K562 (cell line): ENCODE measurements around the gene GOT2. TPM values are rescaled to one million over a fixed set of nuclear protein-coding genes. Genes with fewer than 3 reads are reported as not detected.

Experiments used
- CTBP1 ChIP-seq: fragments of 450-650 bp; IDR thresholded peaks from 2 replicates; pipeline ENCODE4 v1.6.1; 2016; ENCODE audit warnings: borderline replicate concordance
- ELF2 ChIP-seq: fragments of 250-450 bp; sonication (Bioruptor Pico); IDR thresholded peaks from 2 replicates; pipeline ENCODE4 v1.5.0; 2021; ENCODE audit warnings: mild to moderate bottlenecking
- FOXK2 ChIP-seq, 2 experiments: fragments of 450-650 bp; IDR thresholded peaks in 1 of 2; conservative IDR thresholded peaks in 1 of 2; 2 replicates each; pipeline ENCODE4 v1.6.1; 2016; ENCODE audit warnings: low read depth in 2 of 2, mild to moderate bottlenecking in 1 of 2
- RCOR1 ChIP-seq, 2 experiments: IDR thresholded peaks; 2 replicates each; pipeline ENCODE4 v1.6.1; 2012; ENCODE audit warnings: low read depth in 2 of 2, low read length in 2 of 2, borderline replicate concordance in 1 of 2, improper control_type of control experiment in 1 of 2
- REST ChIP-seq, 2 experiments: fragments of 450-650 bp; formaldehyde crosslinking in 1 of 2; IDR thresholded peaks; 2 replicates each; pipeline versions ENCODE4 v1.4.0 to v1.6.1; 2014 to 2020; ENCODE audit warnings: mild to moderate bottlenecking in 2 of 2, borderline replicate concordance in 1 of 2, low read depth in 1 of 2
- STAG1 ChIP-seq: sonication (generic); formaldehyde crosslinking; IDR thresholded peaks from 2 replicates; pipeline ENCODE4 v1.5.0; 2020; ENCODE audit warnings: missing genetic modification reagents, borderline replicate concordance
- TAL1 ChIP-seq: fragments of 450-650 bp; IDR thresholded peaks from 2 replicates; pipeline ENCODE4 v1.6.1; 2016; ENCODE audit warnings: mild to moderate bottlenecking
- ZNF644 ChIP-seq: fragments of 200-800 bp; sonication (Bioruptor generic); IDR thresholded peaks from 2 replicates; pipeline ENCODE4 v1.6.1; 2016; ENCODE audit warnings: low read depth, missing genetic modification characterization, missing compliant biosample characterization
- polyA plus RNA-seq, 8 experiments: library from polyadenylated mRNA; depleted of rRNA in 4 of 8; stranded (reverse) in 5 of 8; unstranded in 3 of 8; fragments of >200 nt; fragmentation: Nextera tagmentation in 2 of 8; fragmentation: Illumina TruSeq in 1 of 8; extraction: Ambion mirVana in 2 of 8; extraction: Trizol in 1 of 8; gene quantifications; 2 replicates each; pipeline versions ENCODE4 v1.2.1 to v1.2.3, GENCODE V29; 2011 to 2014; ENCODE audit warnings: inconsistent platforms in 1 of 8, missing spikeins in 1 of 8
- total RNA-seq, 7 experiments: library from RNA; depleted of rRNA in 6 of 7; stranded (reverse); fragments of >200 nt in 6 of 7; fragmentation: Illumina TruSeq in 2 of 7; extraction: Trizol in 2 of 7; gene quantifications; 2 replicates each; pipeline versions ENCODE4 v1.2.1 to v1.2.3, GENCODE V29; 2011 to 2021; ENCODE audit warnings: low replicate concordance in 1 of 7

GOT2 gene
- total and polyA plus RNA-seq, 9 of the 15 experiments (the other 6 are each of a cell fraction or from before 2014, with no cell fraction given), result 43.1 to 190 (median 80.2) TPM

GRCh38 chr16:58755989-58756649 is 22.0 kb upstream of the GOT2 start (continued):
- TF ChIP-seq REST (IDR thresholded peaks at IDR 0.05; ENCODE audit: borderline replicate concordance), result peak; percentile 64; the same call in 1 of the 2 replicates
- TF ChIP-seq REST (CRISPR knock-in tag; IDR thresholded peaks at IDR 0.05; ENCODE audit: low read depth), result no peak
- TF ChIP-seq FOXK2 (conservative IDR thresholded peaks at IDR 0.05 in 1 of 2, IDR thresholded peaks at IDR 0.05 in 1 of 2; ENCODE audit: low read depth in 2 of 2), result no peak
- TF ChIP-seq ZNF644 (tag), result no peak
- peak; percentile 70; the same call in 1 of the 2 replicates for TF ChIP-seq STAG1
- TF ChIP-seq TAL1, result no peak
- peak in 1 of 2 experiments; percentile 86; a peak in 2 of 4 replicates for TF ChIP-seq RCOR1 (IDR thresholded peaks at IDR 0.05; ENCODE audit: borderline replicate concordance in 1 of 2, low read depth in 2 of 2, low read length in 2 of 2)
- TF ChIP-seq CTBP1, result no peak; the same call in 1 of the 2 replicates
- TF ChIP-seq ELF2, result no peak
